Prostate gland (tissue), 2 donors: ENCODE results near the gene TRIM28. TPM values are rescaled to one million over a fixed set of nuclear protein-coding genes. Genes with fewer than 3 reads are reported as not detected.

Experiments
- DNase-seq: peaks from one replicate; pipeline ENCODE4 v3.0.0-alpha.2; 2019; ENCODE audit warnings: low spot score
- H3K27ac ChIP-seq, 2 donors: fragments of 200-600 bp; sonication (generic); 2 replicates each; pipeline ENCODE4 v1.5.1; 2017 to 2019
- H3K27me3 ChIP-seq: fragments of 200-600 bp; sonication (generic); replicated peaks from 2 replicates; pipeline ENCODE4 v1.5.1; 2019; ENCODE audit not compliant: insufficient read depth
- H3K36me3 ChIP-seq, 2 donors: fragments of 200-600 bp; sonication (generic); 1 replicate in 1 of 2; 2 replicates in 1 of 2; pipeline versions ENCODE4 v1.5.1 to v1.8.1; 2017 to 2019
- H3K4me1 ChIP-seq: fragments of 200-600 bp; sonication (generic); replicated peaks from 2 replicates; pipeline ENCODE4 v1.5.1; 2019
- H3K4me3 ChIP-seq, 2 donors: fragments of 200-600 bp; sonication (generic); 2 replicates each; pipeline ENCODE4 v1.5.1; 2017 to 2019
- H3K9me3 ChIP-seq: fragments of 200-600 bp; sonication (generic); 2 replicates; pipeline ENCODE4 v1.5.1; 2017
- POLR2A ChIP-seq: fragments of 450-650 bp; IDR thresholded peaks from one replicate; pipeline ENCODE4 v1.6.1; 2016; ENCODE audit warnings: antibody characterized with exemption, mild to moderate bottlenecking
- POLR2AphosphoS5 ChIP-seq: sonication (generic); formaldehyde crosslinking; IDR thresholded peaks from one replicate; pipeline ENCODE4 v1.6.1; 2017; ENCODE audit warnings: antibody characterized with exemption
- WGBS: methylation state at CpG from one replicate; pipeline ENCODE4 v1.1.5; 2018; 5-methylcytosine and 5-hydroxymethylcytosine counted together
- intact Hi-C: fragments of 100-400 bp; cut with DNase I; formaldehyde crosslinking; loops from one replicate; pipeline ENCODE4 v1.14.2; 2022
- total RNA-seq, 2 donors: library from RNA; depleted of rRNA; stranded (reverse); fragments of >200 nt; gene quantifications; one replicate each; pipeline ENCODE4 v1.1.0, GENCODE V29; 2016
- TF ChIP-seq, protein P1 (sequence below), 4 experiments: fragments of 200-600 bp in 2 of 4; fragments of 450-650 bp in 2 of 4; sonication (generic) in 2 of 4; IDR thresholded peaks; 1 replicate in 3 of 4; 2 replicates in 1 of 4; pipeline ENCODE4 v1.5.1; 2016 to 2019; ENCODE audit warnings: antibody characterized with exemption in 4 of 4, mild to moderate bottlenecking in 2 of 4, moderate library complexity in 2 of 4

The TRIM28 gene
- total RNA-seq, 2 donors from 2014 or later = 237 to 374 TPM

DNA sequence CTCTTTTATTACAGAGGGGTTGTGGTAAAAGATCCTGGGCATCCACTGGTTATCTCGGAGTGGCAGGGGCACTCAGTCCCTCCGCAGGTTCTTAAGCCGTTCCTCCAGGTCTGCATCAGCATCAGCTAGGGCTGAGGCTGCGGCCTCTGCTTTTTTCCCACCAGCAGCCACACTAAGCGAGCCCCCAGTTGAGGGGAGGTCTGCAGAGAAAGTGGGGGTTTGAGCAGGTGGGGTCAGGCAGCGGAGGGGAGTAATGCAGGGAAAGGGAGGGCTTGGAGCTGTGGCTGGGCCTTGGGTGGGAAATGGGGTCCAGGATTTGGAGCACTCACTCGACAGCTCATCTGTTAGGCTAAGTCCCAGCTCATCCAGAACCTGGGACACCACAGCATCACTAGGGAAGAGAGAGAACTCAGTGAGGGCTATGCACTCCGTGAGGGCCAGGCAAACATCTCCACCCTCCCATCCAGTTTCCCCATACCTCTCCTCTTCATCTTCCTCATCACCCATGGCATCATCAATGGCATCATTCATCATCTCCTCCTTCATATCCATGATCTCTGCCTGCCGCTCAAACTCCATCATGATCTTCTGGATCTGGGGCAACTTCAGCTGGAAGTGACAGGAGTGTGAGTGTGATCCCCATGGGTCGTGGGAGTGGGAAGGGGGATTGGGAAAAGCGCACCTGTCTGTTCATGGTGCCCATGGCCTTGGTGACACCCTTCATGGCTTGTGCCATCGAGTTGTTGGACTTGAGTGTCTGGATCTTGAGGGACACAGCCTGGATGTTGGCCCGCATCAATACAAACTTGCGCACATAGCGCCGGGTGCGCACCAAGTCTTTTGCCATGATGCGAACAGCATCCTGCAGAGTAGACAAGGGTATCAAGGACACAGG lies 8.0 kb downstream of the TRIM28 start:
- intact Hi-C loops = no loop called here
- peaks cover 27 to 51% of the 10 kb centered on the region in 2 donors for H3K36me3 ChIP-seq
- no peak for DNase-seq

DNA sequence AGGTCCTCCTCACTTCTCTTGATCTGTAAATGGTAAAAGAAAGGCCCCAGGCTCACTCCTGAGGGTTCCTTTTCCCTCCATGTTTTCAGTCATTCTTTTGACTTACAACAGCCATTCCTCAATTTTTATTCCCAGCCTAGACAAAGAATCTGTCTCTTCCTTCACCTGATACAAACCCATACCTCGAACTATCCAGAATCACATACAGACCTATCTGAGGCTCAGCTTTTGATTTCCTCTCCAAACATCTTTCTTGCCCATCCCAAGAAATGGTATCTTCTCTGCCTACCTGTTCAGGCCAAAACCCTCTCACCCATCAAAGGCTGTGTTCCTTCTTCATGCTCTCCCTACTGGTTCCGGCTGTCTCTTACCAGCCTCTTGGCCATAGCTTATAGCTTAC lies 8.8 kb downstream of the TRIM28 start:
- no peak for TF ChIP-seq POLR2A
- TF ChIP-seq, protein P1, sequence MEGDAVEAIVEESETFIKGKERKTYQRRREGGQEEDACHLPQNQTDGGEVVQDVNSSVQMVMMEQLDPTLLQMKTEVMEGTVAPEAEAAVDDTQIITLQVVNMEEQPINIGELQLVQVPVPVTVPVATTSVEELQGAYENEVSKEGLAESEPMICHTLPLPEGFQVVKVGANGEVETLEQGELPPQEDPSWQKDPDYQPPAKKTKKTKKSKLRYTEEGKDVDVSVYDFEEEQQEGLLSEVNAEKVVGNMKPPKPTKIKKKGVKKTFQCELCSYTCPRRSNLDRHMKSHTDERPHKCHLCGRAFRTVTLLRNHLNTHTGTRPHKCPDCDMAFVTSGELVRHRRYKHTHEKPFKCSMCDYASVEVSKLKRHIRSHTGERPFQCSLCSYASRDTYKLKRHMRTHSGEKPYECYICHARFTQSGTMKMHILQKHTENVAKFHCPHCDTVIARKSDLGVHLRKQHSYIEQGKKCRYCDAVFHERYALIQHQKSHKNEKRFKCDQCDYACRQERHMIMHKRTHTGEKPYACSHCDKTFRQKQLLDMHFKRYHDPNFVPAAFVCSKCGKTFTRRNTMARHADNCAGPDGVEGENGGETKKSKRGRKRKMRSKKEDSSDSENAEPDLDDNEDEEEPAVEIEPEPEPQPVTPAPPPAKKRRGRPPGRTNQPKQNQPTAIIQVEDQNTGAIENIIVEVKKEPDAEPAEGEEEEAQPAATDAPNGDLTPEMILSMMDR (IDR thresholded peaks at IDR 0.05) = no peak
- TF ChIP-seq POLR2AphosphoS5 = no peak
- Histone ChIP-seq H3K27ac (no peak overlapping the region), H3K27me3 (no peaks in the 10 kb centered on the region), H3K36me3 (peaks cover 27 to 46% of the 10 kb centered on the region in 2 donors), H3K9me3 (no peaks in the 10 kb centered on the region), H3K4me3 (no peak overlapping the region), H3K4me1 (peaks cover 11% of the 10 kb centered on the region)
- intact Hi-C loops = no loop called here
- DNase-seq = no peak
- WGBS = 90% methylated on average over 2 of the region's 2 CpGs

More for the DNA sequence above, 8.0 kb downstream of the TRIM28 start:
- WGBS = 92% methylated on average over 18 of the region's 18 CpGs
- Histone ChIP-seq H3K4me1 (peaks cover 13% of the 10 kb centered on the region), H3K4me3 (no peak overlapping the region), H3K27me3 (no peaks in the 10 kb centered on the region), H3K9me3 (no peaks in the 10 kb centered on the region), H3K27ac (no peak overlapping the region)
- TF ChIP-seq POLR2AphosphoS5 = no peak
- TF ChIP-seq, protein P1 (IDR thresholded peaks at IDR 0.05) = no peak

DNA sequence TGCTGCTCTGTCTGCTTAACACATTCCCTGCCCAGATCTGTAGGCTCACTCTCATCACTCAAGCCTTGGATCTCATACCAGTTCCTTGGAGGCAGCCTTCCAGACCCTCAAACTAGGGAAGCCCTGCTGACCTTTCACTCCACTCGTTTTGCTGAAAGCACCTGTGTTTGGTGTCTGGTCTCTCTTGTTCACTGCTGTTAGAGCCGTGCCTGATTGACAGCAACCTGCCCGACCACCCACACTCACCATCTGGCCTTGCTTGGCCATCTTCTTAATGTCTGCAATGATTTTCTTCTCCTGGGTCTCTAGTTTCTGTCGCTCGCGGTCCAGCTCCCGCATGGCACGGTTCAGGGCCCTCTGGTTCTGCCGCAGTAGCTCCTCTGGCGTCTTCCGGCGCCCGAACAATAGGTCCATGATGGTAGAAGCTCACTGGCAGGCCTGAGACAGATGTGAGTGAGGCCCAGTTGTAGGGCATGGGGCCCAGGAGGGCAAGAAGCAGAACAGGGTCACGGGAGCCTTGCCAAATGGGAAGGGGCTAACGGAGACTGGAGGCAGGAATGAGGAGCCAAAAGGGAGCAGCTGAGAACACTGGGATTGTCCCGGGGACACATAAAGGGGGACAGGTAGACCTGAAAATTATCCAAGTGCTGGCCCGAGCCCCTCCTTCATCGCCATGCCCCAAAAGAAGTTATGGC lies 10.1 kb downstream of the TRIM28 start:
- Histone ChIP-seq H3K4me1 (peaks cover 11% of the 10 kb centered on the region), H3K9me3 (no peaks in the 10 kb centered on the region), H3K27ac (peak overlapping the region; percentile 90), H3K4me3 (peak overlapping the region; percentile 57 to 58), H3K27me3 (no peaks in the 10 kb centered on the region), H3K36me3 (peaks cover 16 to 35% of the 10 kb centered on the region in 2 donors)
- intact Hi-C loops = no loop called here
- WGBS = 30% methylated on average over 18 of the region's 18 CpGs
- TF ChIP-seq, protein P1 (IDR thresholded peaks at IDR 0.05) = no peak
- TF ChIP-seq POLR2A (no peak), POLR2AphosphoS5 (no peak)
- no peak for DNase-seq

DNA sequence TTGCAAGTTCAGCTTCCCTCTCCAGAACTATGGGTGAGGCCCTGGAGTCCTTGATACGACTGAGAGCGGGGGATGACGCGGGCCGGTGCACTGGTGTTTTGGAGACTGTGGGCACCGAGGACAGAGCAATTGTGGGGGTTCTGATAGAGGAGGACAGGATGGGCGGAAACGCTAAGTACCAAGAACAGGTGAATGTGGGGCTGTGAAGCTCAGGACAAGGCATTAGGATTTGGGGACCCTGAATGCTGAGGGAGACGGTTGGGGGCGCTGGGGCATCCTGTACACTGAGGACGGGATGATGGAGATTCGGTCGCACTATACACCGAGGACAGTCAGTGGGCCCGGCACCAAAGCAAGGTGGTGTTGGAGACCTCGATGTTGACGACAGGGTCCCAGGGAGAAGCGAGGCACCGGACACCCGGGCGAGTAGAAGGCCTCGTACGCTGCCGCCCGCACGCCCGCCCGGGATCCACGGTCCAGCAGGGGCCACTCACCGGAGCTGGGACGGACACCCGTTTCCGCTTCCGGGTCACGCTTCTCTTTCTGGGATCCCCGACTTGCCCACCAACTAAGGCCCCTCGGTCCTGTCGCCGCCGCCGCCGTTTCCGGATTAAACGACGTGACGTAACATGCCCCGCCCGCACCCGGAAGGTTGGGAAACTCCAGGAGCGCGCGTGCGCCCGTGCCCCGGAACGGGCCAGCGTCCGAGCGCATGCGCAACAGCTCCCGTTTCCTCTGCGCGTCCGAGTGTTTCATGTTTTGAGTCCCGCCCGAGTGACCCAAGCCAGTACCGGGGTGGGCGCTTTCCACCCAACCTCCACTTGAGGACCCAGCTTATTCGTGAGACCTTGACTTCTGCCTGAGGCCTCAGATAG lies 10.9 kb downstream of the TRIM28 start, which contains the start of gene CHMP2A:
Gene CHMP2A (minus strand): TSS at position 612 of the 875 bp plus-strand sequence. CDS start 893 bp downstream, outside the sequence.
- H3K27ac ChIP-seq = peak within 1 kb of the TSS; percentile 90
- H3K9me3 ChIP-seq = no peaks in the 10 kb centered on the region
- peaks cover 11% of the 10 kb centered on the region for H3K4me1 ChIP-seq
- under 1% methylated on average over 69 of the region's 69 CpGs for WGBS
- intact Hi-C loops = no loop called here
- H3K36me3 ChIP-seq = peaks cover 8 to 27% of the 10 kb centered on the region in 2 donors
- H3K4me3 ChIP-seq = peak within 1 kb of the TSS; percentile 57 to 58
- TF ChIP-seq, protein P1 (IDR thresholded peaks at IDR 0.05) = peak in 1 of 4 experiments; percentile 15
- TF ChIP-seq POLR2AphosphoS5 (peak; percentile 99), POLR2A (peak; percentile 67)
- DNase-seq = peak; percentile 96
- no peaks in the 10 kb centered on the region for H3K27me3 ChIP-seq
